Measurements from ENCODE around the gene POC1A. TPM values are rescaled to one million over a fixed set of nuclear protein-coding genes. Genes with fewer than 3 reads are reported as not detected.

POC1A gene
- total RNA-seq, 2 donors from 2014 or later = 28.6 to 39.0 TPM

DNA sequence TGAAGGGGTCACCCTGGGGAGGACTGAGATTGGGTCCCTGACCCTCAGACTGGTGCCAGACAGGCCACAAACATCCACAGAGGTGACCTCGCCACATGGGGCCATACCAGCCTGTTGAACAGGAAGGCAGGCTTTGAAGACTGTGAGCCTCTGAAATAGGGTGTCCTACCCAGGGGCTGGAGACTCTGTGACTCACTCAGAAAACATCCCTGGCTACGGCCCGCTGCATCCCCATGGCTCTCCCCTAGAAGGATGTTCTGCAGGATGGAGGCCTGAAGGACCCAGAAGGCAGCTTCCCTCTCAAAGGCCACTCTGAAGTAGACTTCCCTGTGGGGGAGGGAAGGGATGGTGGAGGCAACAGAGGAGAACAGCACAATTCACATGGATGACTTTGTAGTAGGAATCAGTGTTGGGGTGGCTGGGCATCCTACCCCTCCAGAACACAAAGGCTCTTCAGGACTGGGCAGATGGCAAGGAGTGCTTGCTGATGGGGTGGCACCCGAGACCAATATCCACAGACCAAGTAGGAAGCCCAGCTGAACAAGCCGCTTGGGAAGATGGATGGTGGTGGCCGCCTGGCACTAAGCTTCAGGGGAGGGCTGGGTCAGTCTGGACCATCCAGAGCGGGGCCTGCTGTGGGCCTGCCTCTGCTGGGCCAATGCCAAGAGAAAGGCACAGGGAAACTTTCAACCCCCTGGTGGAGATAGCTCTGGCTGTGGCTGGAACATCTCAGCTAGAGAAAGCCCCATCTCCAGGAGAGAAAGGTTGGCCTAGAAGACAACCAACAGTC is 60.3 kb downstream of the POC1A start:
- H3K27ac Mint-ChIP-seq = no peak overlapping the region
- no peaks in the 10 kb centered on the region for H3K27me3 Mint-ChIP-seq (ENCODE audit: low read depth)
- ATAC-seq (replicated peaks in 1 of 2) (no peak), DNase-seq (no peak)
- H3K9me3 Mint-ChIP-seq = no peaks in the 10 kb centered on the region
- H3K4me3 Mint-ChIP-seq = no peak overlapping the region
- H3K4me1 Mint-ChIP-seq (ENCODE audit: low read depth) = no peaks in the 10 kb centered on the region
- H3K36me3 Mint-ChIP-seq (ENCODE audit: insufficient read depth in 2 of 2) = peaks cover 0 to 3% of the 10 kb centered on the region in 2 donors

DNA sequence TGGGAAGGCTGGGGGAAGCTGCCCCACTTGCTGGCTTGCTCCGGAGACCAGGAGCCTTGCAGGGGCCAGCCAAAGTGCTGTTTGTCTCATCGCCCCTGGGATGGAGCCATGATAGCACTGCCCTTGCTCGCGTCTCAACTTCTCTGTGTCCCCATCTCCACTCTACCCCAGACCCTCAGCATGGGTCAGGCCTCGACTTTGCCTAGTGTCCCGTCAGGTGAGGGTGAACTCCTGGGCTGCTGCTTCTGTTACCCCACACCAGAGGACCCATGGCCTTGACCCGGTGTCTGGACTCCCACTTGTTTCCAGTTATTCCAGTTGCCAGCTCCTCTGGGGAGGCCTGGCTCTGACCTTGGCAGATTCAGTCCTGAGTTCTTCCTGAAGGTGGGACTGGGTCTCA is 61.3 kb downstream of the POC1A start:
- Mint-ChIP-seq H3K4me1 (ENCODE audit: low read depth) (peaks cover 2% of the 10 kb centered on the region), H3K9me3 (no peaks in the 10 kb centered on the region), H3K27me3 (ENCODE audit: low read depth) (no peaks in the 10 kb centered on the region), H3K27ac (no peak overlapping the region), H3K36me3 (ENCODE audit: insufficient read depth in 2 of 2) (peaks cover 0 to 3% of the 10 kb centered on the region in 2 donors), H3K4me3 (no peak overlapping the region)
- DNase-seq = no peak
- ATAC-seq (replicated peaks in 1 of 2) = no peak

DNA sequence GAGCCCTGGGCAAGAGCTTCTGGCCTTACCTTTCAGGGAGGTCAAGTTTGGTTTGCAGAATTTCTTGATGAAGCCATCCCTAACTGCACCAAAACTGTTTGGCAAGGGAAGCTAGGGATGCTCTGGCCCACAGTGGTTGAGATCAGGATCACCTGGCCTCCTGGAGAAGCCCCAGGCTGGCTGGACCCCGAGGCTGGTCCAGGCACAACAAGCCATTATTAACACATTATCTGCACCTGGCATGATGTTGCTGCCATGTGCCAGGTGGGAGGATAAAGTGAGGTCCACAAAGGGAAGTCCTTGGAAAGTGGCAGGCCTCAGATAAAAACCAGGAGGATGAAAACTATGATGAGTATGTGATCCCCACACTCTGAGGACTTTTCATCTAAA is 62.0 kb downstream of the POC1A start:
- no peak for ATAC-seq (replicated peaks in 1 of 2)
- Mint-ChIP-seq H3K4me3 (no peak overlapping the region), H3K4me1 (ENCODE audit: low read depth) (peaks cover 8% of the 10 kb centered on the region), H3K27me3 (ENCODE audit: low read depth) (no peaks in the 10 kb centered on the region), H3K36me3 (ENCODE audit: insufficient read depth in 2 of 2) (peaks cover 0 to 3% of the 10 kb centered on the region in 2 donors), H3K9me3 (no peaks in the 10 kb centered on the region), H3K27ac (no peak overlapping the region)
- no peak for DNase-seq

DNA sequence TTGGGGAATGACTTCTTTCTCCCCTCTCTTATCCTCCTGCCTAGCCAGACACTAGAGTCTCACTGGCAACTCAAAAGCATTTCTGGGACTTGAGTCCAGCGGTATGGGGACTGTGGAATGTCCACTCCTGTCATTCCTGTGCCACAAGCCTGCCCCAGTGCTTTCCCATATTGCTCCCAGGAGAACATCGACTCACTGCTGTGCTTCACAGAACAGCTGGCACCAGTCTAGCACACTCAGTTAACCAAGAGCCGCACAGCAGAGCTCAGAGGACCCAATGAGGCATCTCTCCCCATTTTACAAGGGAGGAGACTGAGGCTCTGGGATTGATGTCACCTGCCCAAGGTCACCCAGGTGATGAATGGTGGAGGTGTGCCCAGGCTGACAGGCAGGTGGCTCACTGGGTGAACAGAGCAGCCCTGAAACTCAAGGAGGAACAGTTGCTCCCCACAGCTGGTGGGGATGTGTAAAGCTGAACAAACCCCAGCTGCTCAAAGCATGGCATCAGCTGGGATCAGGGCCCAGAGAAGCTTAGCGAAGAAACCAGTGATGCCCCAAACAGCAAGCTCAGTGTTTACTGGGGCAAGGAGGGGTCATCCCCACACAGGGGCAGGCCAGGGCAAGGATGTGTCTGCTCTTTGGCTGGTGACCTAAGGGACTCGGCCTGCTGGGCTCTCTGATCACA is 62.5 kb downstream of the POC1A start:
- Mint-ChIP-seq H3K9me3 (no peaks in the 10 kb centered on the region), H3K4me3 (no peak overlapping the region), H3K36me3 (ENCODE audit: insufficient read depth in 2 of 2) (peaks cover 0 to 3% of the 10 kb centered on the region in 2 donors), H3K27ac (no peak overlapping the region), H3K27me3 (ENCODE audit: low read depth) (no peaks in the 10 kb centered on the region), H3K4me1 (ENCODE audit: low read depth) (peaks cover 13% of the 10 kb centered on the region)
- ATAC-seq (replicated peaks in 1 of 2) (no peak), DNase-seq (no peak)

DNA sequence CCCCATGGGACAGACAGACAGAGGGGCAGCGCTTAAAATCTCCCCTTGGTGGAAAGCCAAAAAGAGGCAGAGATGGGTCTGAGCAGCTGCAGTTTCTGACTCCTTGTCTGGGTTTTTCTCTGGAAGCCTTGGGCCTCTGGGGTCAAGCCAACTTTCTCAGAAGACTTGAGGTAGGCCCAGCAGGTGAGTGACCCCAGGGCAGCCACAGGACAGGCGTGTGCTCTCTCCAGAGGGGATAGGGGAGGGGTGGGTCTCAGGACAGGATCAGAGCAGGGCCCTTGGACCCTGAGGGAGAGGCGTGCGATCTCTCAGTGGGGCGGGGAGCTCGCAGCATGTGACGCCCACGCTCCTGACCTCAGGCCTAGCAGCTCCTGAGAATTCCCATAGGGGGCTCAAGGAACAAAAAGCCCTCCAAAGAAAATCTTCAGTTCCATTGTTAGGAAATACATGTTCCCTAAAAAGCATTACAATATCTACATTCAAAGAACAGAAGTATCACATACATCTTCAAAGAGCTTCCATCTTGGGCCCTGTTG is 63.2 kb downstream of the POC1A start:
- Mint-ChIP-seq H3K4me1 (ENCODE audit: low read depth) (peaks cover 21% of the 10 kb centered on the region), H3K9me3 (no peaks in the 10 kb centered on the region), H3K4me3 (no peak overlapping the region), H3K27me3 (ENCODE audit: low read depth) (no peaks in the 10 kb centered on the region), H3K27ac (no peak overlapping the region), H3K36me3 (ENCODE audit: insufficient read depth in 2 of 2) (peaks cover 0 to 3% of the 10 kb centered on the region in 2 donors)
- ATAC-seq (replicated peaks in 1 of 2) (no peak), DNase-seq (no peak)

DNA sequence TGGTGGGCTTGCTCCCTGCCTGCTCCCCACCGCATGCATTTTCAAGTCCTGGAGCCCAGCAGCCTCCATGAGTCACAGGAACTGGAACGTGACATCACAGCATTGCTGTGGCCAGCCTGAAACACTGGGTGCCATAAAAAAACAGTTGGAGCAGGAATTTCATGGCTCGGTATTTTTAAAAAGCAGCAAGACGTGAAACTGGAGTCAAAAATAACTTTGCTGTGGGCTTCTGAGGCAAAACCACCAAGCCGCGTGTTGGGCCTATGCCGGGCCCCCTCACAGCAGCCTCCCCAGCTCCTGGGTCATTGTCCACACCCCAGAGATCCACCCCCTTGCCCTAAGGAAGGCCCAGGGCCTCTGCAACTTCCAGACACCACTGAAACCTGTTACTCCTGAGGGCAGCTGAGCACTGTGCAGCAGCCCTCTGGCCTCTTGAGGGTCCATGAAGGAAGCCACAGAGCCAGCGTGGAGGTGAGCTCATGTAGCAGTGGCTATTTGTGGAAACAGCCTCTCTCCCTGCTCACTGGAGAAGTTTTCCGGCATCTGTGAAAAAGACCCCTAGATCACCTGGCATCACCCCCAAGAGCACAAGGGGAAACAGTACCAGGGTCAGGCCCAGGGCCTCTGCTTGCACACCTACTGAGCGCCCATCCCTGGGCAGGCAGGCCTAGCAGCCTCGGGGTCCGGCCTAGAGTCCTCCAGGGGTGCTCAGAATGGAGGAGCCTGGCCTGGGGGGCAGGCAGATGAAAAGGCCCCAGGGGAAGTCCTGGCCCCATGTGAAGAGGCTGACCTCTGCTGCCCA is 63.9 kb downstream of the POC1A start:
- Mint-ChIP-seq H3K9me3 (no peaks in the 10 kb centered on the region), H3K4me1 (ENCODE audit: low read depth) (peaks cover 27% of the 10 kb centered on the region), H3K4me3 (no peak overlapping the region), H3K36me3 (ENCODE audit: insufficient read depth in 2 of 2) (no peaks in the 10 kb centered on the region), H3K27me3 (ENCODE audit: low read depth) (no peaks in the 10 kb centered on the region), H3K27ac (no peak overlapping the region)
- DNase-seq (no peak), ATAC-seq (replicated peaks in 1 of 2) (no peak)

DNA sequence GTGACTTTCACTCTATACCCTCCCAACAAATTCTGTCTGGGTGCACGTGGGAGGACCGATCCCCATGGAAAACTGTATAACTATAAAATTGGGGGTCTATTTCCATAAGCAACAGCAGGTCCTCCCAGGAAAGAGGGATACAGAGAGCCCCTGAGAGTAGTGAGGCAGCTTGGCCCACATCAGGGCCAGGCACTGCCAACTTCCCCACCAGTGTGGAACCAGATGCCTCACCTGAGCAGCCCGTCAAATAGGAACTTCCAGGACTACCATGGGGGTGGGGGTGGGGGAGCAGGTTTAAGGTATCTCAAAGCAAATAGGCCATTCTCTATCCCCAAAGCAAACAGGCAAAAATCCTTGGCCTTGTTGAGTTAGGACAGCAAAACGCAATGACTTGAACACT is 64.5 kb downstream of the POC1A start:
- H3K9me3 Mint-ChIP-seq = no peaks in the 10 kb centered on the region
- ATAC-seq (replicated peaks in 1 of 2) (no peak), DNase-seq (no peak)
- H3K27me3 Mint-ChIP-seq (ENCODE audit: low read depth) = no peaks in the 10 kb centered on the region
- H3K36me3 Mint-ChIP-seq (ENCODE audit: insufficient read depth in 2 of 2) = no peaks in the 10 kb centered on the region
- H3K27ac Mint-ChIP-seq = no peak overlapping the region
- peaks cover 27% of the 10 kb centered on the region for H3K4me1 Mint-ChIP-seq (ENCODE audit: low read depth)
- H3K4me3 Mint-ChIP-seq = no peak overlapping the region

- no peaks in the 10 kb centered on the region for H3K36me3 Mint-ChIP-seq (ENCODE audit: insufficient read depth in 2 of 2)
- no peaks in the 10 kb centered on the region for H3K27me3 Mint-ChIP-seq (ENCODE audit: low read depth)
- peaks cover 27% of the 10 kb centered on the region for H3K4me1 Mint-ChIP-seq (ENCODE audit: low read depth)
- H3K9me3 Mint-ChIP-seq = no peaks in the 10 kb centered on the region
- H3K4me3 Mint-ChIP-seq = no peak overlapping the region
- DNase-seq = no peak
- H3K27ac Mint-ChIP-seq = no peak overlapping the region
- ATAC-seq (replicated peaks in 1 of 2) = no peak
These were observed 65.5 kb downstream of the POC1A start for GRCh38 chr3:52088445-52089367.

DNA sequence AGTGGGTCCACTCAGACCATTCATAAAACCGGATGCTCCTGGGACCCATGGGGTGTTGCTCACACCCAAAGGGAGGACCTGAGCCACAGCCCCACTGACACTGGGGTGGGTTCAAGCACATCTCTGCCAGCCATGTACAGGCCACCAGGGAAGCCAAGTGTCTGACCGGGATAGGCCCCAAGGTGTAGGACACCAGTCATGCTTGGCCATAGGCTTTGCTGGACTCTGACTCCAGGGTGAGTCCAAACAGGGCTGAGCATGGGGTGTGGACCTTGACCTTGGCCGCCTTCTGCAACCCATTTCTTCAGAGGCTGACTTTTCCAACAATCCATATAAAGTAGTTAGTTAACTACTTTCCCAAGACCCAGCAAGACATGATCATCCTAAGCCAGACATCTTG is 66.5 kb downstream of the POC1A start:
- no peaks in the 10 kb centered on the region for H3K9me3 Mint-ChIP-seq
- no peak overlapping the region for H3K27ac Mint-ChIP-seq
- H3K4me1 Mint-ChIP-seq (ENCODE audit: low read depth) = peaks cover 27% of the 10 kb centered on the region
- H3K4me3 Mint-ChIP-seq = peak overlapping the region in 1 of 2 donors; percentile 29
- H3K36me3 Mint-ChIP-seq (ENCODE audit: insufficient read depth in 2 of 2) = no peaks in the 10 kb centered on the region
- DNase-seq (no peak), ATAC-seq (replicated peaks in 1 of 2) (no peak)
- H3K27me3 Mint-ChIP-seq (ENCODE audit: low read depth) = no peaks in the 10 kb centered on the region

DNA sequence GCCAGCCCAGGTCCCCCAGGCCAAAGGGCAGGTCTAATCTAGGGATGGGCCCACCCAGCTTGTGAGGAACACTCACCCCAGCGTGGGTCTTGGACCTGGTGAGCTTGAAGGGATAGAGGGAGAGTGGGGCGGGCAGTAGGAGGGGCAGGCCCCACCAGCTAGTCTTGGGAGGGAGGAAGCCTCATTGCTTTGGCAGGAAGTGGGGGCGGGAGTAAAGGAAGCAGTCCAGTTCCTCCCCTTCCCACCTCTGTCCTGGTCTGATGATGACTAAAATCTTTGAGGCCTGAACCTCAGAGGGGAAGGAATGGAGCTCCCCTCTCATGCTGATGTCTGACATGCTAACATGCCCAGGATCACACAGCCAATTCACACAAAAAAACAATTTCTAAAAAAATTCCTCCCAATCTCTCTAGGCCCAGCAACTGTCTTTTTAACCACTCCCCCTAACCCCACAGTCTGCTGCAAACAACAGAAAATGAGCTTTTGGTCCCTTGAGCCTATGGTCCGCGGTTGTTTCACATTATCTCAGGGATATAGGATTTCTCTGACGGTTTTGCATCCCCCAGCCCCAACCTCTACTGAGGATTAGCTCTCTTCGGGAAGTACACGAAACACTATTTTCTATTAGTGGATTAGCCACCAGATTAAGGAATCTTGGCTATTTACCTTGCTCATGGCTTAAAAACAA is 67.1 kb downstream of the POC1A start:
- Mint-ChIP-seq H3K27me3 (ENCODE audit: low read depth) (no peaks in the 10 kb centered on the region), H3K4me3 (peak overlapping the region; percentile 29 to 51), H3K4me1 (ENCODE audit: low read depth) (peaks cover 27% of the 10 kb centered on the region), H3K9me3 (no peaks in the 10 kb centered on the region), H3K27ac (peak overlapping the region; percentile 19), H3K36me3 (ENCODE audit: insufficient read depth in 2 of 2) (no peaks in the 10 kb centered on the region)
- DNase-seq (no peak), ATAC-seq (replicated peaks in 1 of 2) (peak in 1 of 2 donors; percentile 28)

DNA sequence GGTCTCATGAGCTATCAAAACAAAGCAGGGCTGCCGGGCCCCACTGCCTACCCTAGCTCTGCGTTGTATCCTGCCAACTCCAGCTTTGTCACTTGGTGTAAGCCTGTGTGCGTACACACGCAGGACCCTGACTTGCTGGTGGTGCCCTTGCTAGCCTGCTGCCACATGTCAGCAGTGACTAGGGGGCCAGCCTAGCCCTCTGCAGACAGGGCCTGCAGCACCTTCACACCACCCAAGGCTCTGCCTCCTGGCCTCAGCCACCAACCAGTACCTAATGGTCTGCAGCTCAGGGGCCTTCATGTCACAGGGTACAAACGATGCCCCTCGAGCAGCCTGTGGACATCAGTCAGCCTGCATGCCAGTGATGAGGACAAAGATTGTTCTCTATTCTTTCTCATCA is 67.8 kb downstream of the POC1A start:
- H3K9me3 Mint-ChIP-seq = no peaks in the 10 kb centered on the region
- H3K27me3 Mint-ChIP-seq (ENCODE audit: low read depth) = no peaks in the 10 kb centered on the region
- ATAC-seq (replicated peaks in 1 of 2) (peak; percentile 23 to 36), DNase-seq (no peak)
- H3K4me3 Mint-ChIP-seq = peak overlapping the region; percentile 10 to 51
- H3K36me3 Mint-ChIP-seq (ENCODE audit: insufficient read depth in 2 of 2) = no peaks in the 10 kb centered on the region
- no peak overlapping the region for H3K27ac Mint-ChIP-seq
- H3K4me1 Mint-ChIP-seq (ENCODE audit: low read depth) = peaks cover 27% of the 10 kb centered on the region

Measured in activated T-cell treated with anti-CD3 and anti-CD28 coated beads, Interleukin-2, amount 50 U/mL, for 72 hours (primary cell).